Glutamatergic neuron (in vitro differentiated cells): ENCODE results near the gene TMEM33. TPM values are rescaled to one million over a fixed set of nuclear protein-coding genes. Genes with fewer than 3 reads are reported as not detected.

Experiments
- DNase-seq: peaks from one replicate; pipeline ENCODE4 v3.0.0; 2022
- H3K27ac Mint-ChIP-seq: one replicate; pipeline ENCODE4 v1.8.0; 2020; ENCODE audit warnings: mild to moderate bottlenecking, mixed read lengths, inconsistent platforms; ENCODE audit not compliant: unreplicated experiment
- H3K27me3 Mint-ChIP-seq: one replicate; pipeline ENCODE4 v1.8.0; 2020; ENCODE audit warnings: mild to moderate bottlenecking, moderate library complexity, mixed read lengths, inconsistent platforms; ENCODE audit not compliant: unreplicated experiment
- H3K36me3 Mint-ChIP-seq: one replicate; pipeline ENCODE4 v1.8.0; 2020; ENCODE audit warnings: mild to moderate bottlenecking, mixed read lengths, inconsistent platforms; ENCODE audit not compliant: unreplicated experiment
- H3K4me1 Mint-ChIP-seq: one replicate; pipeline ENCODE4 v1.8.0; 2020; ENCODE audit warnings: mild to moderate bottlenecking, low read depth, mixed read lengths, inconsistent platforms; ENCODE audit not compliant: unreplicated experiment
- H3K4me3 Mint-ChIP-seq: one replicate; pipeline ENCODE4 v1.8.0; 2020; ENCODE audit warnings: mild to moderate bottlenecking, mixed read lengths, inconsistent platforms; ENCODE audit not compliant: unreplicated experiment
- H3K9me3 Mint-ChIP-seq: one replicate; pipeline ENCODE4 v1.8.0; 2020; ENCODE audit warnings: mild to moderate bottlenecking, moderate library complexity, mixed read lengths, inconsistent platforms; ENCODE audit not compliant: unreplicated experiment
- CTCF ChIP-seq: fragments of 200-600 bp; sonication (generic); IDR thresholded peaks from one replicate; pipeline ENCODE4 v1.5.0; 2021; ENCODE audit not compliant: partially characterized antibody, unreplicated experiment
- total RNA-seq: library from RNA; stranded (reverse); fragmentation: NEBNext Ultra II Directional; extraction: Animal tissue kit (Norgen Biotek cat#: 25700); gene quantifications from one replicate; pipeline ENCODE4 v1.2.1, GENCODE V29; 2021; ENCODE audit not compliant: unreplicated experiment

The TMEM33 gene
- total RNA-seq, 1 donor from 2014 or later = 88.8 TPM

DNA sequence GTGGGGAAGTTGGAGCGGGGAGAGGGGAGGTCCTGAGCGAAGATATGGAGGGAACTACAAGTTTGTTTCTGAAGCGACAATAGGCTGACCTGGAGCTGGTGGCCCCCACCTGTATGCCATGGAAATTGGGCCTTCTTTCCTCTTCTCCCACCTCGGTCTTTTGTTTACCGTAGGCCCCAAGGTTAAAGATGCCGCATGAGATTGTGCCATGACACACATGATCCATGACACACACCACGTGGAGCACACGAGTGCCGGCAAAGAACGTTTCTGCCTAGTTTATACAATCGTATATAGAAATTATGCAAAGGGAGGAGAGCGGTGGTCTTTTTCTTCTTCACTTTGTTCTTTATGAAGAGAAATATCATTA lies 408 bp downstream of the TMEM33 start:
- Mint-ChIP-seq H3K9me3 (no peaks in the 10 kb centered on the region), H3K36me3 (peaks cover 6% of the 10 kb centered on the region), H3K4me3 (peak overlapping the region; percentile 89), H3K4me1 (peaks cover 4% of the 10 kb centered on the region), H3K27me3 (peaks cover 8% of the 10 kb centered on the region), H3K27ac (peak overlapping the region; percentile 96)
- TF ChIP-seq CTCF = no peak
- DNase-seq = no peak

- H3K27ac Mint-ChIP-seq = no peak overlapping the region
- no peak for TF ChIP-seq CTCF
Observed at GRCh38 chr4:41939016-41939626, 3.9 kb downstream of the TMEM33 start.

GRCh38 chr4:41940834-41941233 lies 5.6 kb downstream of the TMEM33 start:
- Mint-ChIP-seq H3K27me3 (no peaks in the 10 kb centered on the region), H3K27ac (no peak overlapping the region), H3K9me3 (no peaks in the 10 kb centered on the region), H3K36me3 (no peaks in the 10 kb centered on the region), H3K4me1 (no peaks in the 10 kb centered on the region), H3K4me3 (no peak overlapping the region)
- no peak for DNase-seq
- no peak for TF ChIP-seq CTCF

More at GRCh38 chr4:41939016-41939626, 3.9 kb downstream of the TMEM33 start:
- no peak for DNase-seq
- H3K4me3 Mint-ChIP-seq = no peak overlapping the region
- H3K9me3 Mint-ChIP-seq = no peaks in the 10 kb centered on the region
- H3K36me3 Mint-ChIP-seq = peaks cover 6% of the 10 kb centered on the region
- H3K27me3 Mint-ChIP-seq = peaks cover 6% of the 10 kb centered on the region
- H3K4me1 Mint-ChIP-seq = peaks cover 4% of the 10 kb centered on the region

- H3K27me3 Mint-ChIP-seq = no peaks in the 10 kb centered on the region
- no peaks in the 10 kb centered on the region for H3K4me1 Mint-ChIP-seq
- H3K27ac Mint-ChIP-seq = no peak overlapping the region
- H3K4me3 Mint-ChIP-seq = no peak overlapping the region
- H3K9me3 Mint-ChIP-seq = peaks cover 2% of the 10 kb centered on the region
- no peaks in the 10 kb centered on the region for H3K36me3 Mint-ChIP-seq
- TF ChIP-seq CTCF = no peak
- DNase-seq = no peak
Observed at GRCh38 chr4:41943506-41943905, 8.3 kb downstream of the TMEM33 start.

DNA sequence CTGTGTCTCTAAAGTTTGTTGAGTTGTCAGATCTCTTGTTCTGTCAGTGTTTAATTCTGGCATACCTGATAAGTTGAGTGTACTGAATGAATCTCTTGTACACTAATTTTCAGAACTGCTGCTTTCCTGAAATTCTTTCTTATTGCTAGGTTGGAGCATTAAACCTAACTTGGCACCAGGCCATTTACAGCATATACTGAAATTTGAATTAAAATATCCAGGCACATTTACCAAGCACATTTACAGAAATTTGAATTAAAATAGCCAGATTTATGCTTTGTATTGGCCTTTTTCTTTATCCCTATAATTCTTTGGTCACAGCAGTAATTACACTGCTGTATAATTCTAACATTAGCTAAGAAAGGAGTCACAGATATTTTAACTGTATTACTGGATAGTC lies 8.9 kb downstream of the TMEM33 start:
- no peaks in the 10 kb centered on the region for H3K27me3 Mint-ChIP-seq
- no peak for DNase-seq
- TF ChIP-seq CTCF = no peak
- no peaks in the 10 kb centered on the region for H3K36me3 Mint-ChIP-seq
- no peaks in the 10 kb centered on the region for H3K4me1 Mint-ChIP-seq
- peaks cover 2% of the 10 kb centered on the region for H3K9me3 Mint-ChIP-seq
- H3K4me3 Mint-ChIP-seq = no peak overlapping the region
- H3K27ac Mint-ChIP-seq = no peak overlapping the region
